Endothelial cell (in vitro differentiated cells): ENCODE data around the gene ASB2. TPM values are rescaled to one million over a fixed set of nuclear protein-coding genes. Genes with fewer than 3 reads are reported as not detected.

Source experiments
- DNase-seq: peaks from one replicate; pipeline ENCODE4 v3.0.0; 2021; ENCODE audit warnings: low spot score
- H3K27ac Mint-ChIP-seq: one replicate; pipeline ENCODE4 v1.8.0; 2021; ENCODE audit warnings: mixed read lengths, inconsistent platforms; ENCODE audit not compliant: unreplicated experiment
- H3K27me3 Mint-ChIP-seq: one replicate; pipeline ENCODE4 v1.8.0; 2021; ENCODE audit warnings: mild to moderate bottlenecking, moderate library complexity, mixed read lengths, inconsistent platforms; ENCODE audit not compliant: unreplicated experiment
- H3K36me3 Mint-ChIP-seq: one replicate; pipeline ENCODE4 v1.8.0; 2021; ENCODE audit warnings: mild to moderate bottlenecking, low read depth, mixed read lengths, inconsistent platforms; ENCODE audit not compliant: unreplicated experiment
- H3K4me1 Mint-ChIP-seq: one replicate; pipeline ENCODE4 v1.8.0; 2021; ENCODE audit warnings: mild to moderate bottlenecking, mixed read lengths, inconsistent platforms; ENCODE audit not compliant: unreplicated experiment
- H3K4me3 Mint-ChIP-seq: one replicate; pipeline ENCODE4 v1.8.0; 2021; ENCODE audit warnings: mild to moderate bottlenecking, mixed read lengths, inconsistent platforms; ENCODE audit not compliant: unreplicated experiment
- H3K9me3 Mint-ChIP-seq: one replicate; pipeline ENCODE4 v1.8.0; 2021; ENCODE audit warnings: mixed read lengths, inconsistent platforms; ENCODE audit not compliant: unreplicated experiment
- total RNA-seq: library from RNA; stranded (reverse); fragmentation: NEBNext Ultra II Directional; extraction: Animal tissue kit (Norgen Biotek cat#: 25700); gene quantifications from one replicate; pipeline ENCODE4 v1.2.1, GENCODE V29; 2021; ENCODE audit not compliant: unreplicated experiment
- TF ChIP-seq, protein P1 (sequence below): fragments of 200-600 bp; sonication (generic); IDR thresholded peaks from one replicate; pipeline ENCODE4 v1.5.0; 2021; ENCODE audit warnings: antibody characterized with exemption; ENCODE audit not compliant: unreplicated experiment

The ASB2 gene
- total RNA-seq, 1 donor from 2014 or later = not detected

DNA sequence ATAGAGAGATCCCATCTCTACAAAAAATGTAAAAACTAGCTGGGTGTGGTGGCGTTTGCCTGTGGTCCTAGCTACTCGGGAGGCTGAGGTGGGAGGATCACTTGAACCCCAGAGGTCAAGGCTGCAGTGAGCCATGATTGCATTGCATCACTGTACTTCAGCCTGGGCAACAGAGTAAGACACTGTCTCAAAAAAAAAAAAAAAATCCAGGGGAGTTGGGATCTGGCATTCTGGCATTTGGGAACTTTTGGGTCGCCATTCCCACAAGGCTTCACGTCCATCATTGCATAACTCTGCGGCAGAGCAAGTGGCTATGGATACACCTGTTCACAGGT is 83.9 kb downstream of the ASB2 start:
- DNase-seq = no peak
- peaks cover 3% of the 10 kb centered on the region for H3K27me3 Mint-ChIP-seq

DNA sequence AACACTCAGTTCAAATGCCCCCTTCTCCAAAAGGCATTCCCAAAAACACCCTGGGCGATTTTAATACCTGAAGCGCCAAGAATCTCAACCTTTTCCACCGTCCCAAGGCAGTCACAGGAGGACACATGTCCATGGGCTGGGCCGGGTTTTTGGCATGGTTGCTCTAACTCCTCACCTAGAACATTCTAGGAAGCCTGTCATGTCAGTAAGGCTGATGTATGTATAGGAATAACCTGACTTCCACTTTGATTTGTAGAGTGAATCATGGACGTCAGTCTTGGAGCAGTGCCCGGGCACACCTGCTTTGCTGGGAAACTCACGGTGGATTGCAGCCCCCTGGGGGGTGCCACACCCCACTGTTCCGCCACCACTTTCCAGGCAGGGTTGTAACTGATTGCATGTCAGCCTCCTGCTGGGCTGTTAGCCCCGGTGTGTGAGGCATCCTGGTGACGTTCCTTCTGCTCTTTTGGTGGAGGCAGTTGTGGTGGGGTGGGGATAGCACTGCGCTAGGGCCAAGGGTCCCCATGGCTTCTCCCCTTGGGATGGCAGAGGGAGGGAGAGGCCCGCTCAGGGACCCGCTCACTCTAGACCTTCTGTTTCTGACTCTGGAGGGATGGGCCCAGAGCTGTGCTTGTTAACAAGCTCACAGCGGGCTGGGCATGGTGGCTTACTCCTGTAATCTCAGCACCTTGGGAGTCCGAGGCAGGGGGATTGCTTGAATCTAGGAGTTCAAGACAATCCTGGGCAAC is 84.4 kb downstream of the ASB2 start:
- Mint-ChIP-seq H3K27ac (no peak overlapping the region), H3K27me3 (peaks cover 3% of the 10 kb centered on the region), H3K4me1 (no peaks in the 10 kb centered on the region), H3K36me3 (no peaks in the 10 kb centered on the region), H3K9me3 (no peaks in the 10 kb centered on the region), H3K4me3 (no peak overlapping the region)
- DNase-seq = no peak
- TF ChIP-seq, protein P1, sequence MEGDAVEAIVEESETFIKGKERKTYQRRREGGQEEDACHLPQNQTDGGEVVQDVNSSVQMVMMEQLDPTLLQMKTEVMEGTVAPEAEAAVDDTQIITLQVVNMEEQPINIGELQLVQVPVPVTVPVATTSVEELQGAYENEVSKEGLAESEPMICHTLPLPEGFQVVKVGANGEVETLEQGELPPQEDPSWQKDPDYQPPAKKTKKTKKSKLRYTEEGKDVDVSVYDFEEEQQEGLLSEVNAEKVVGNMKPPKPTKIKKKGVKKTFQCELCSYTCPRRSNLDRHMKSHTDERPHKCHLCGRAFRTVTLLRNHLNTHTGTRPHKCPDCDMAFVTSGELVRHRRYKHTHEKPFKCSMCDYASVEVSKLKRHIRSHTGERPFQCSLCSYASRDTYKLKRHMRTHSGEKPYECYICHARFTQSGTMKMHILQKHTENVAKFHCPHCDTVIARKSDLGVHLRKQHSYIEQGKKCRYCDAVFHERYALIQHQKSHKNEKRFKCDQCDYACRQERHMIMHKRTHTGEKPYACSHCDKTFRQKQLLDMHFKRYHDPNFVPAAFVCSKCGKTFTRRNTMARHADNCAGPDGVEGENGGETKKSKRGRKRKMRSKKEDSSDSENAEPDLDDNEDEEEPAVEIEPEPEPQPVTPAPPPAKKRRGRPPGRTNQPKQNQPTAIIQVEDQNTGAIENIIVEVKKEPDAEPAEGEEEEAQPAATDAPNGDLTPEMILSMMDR = no peak

More for the DNA sequence above, 83.9 kb downstream of the ASB2 start:
- H3K4me3 Mint-ChIP-seq = no peak overlapping the region
- no peaks in the 10 kb centered on the region for H3K36me3 Mint-ChIP-seq
- no peaks in the 10 kb centered on the region for H3K4me1 Mint-ChIP-seq
- TF ChIP-seq, protein P1 = no peak
- H3K27ac Mint-ChIP-seq = no peak overlapping the region
- H3K9me3 Mint-ChIP-seq = no peaks in the 10 kb centered on the region

GRCh38 chr14:93889739-93890483 is 86.5 kb downstream of the ASB2 start:
- H3K4me1 Mint-ChIP-seq = no peaks in the 10 kb centered on the region
- TF ChIP-seq, protein P1 = no peak
- H3K27ac Mint-ChIP-seq = no peak overlapping the region
- no peaks in the 10 kb centered on the region for H3K36me3 Mint-ChIP-seq
- no peak overlapping the region for H3K4me3 Mint-ChIP-seq
- DNase-seq = no peak
- H3K27me3 Mint-ChIP-seq = peaks cover 3% of the 10 kb centered on the region
- H3K9me3 Mint-ChIP-seq = no peaks in the 10 kb centered on the region

- TF ChIP-seq, protein P1 = no peak
- Mint-ChIP-seq H3K27ac (no peak overlapping the region), H3K36me3 (no peaks in the 10 kb centered on the region), H3K4me3 (no peak overlapping the region), H3K9me3 (no peaks in the 10 kb centered on the region), H3K27me3 (peaks cover 3% of the 10 kb centered on the region), H3K4me1 (no peaks in the 10 kb centered on the region)
- no peak for DNase-seq
Measured at GRCh38 chr14:93888995-93889394, 87.4 kb downstream of the ASB2 start.

GRCh38 chr14:93884950-93885349 is 91.4 kb downstream of the ASB2 start:
- H3K36me3 Mint-ChIP-seq = no peaks in the 10 kb centered on the region
- no peaks in the 10 kb centered on the region for H3K9me3 Mint-ChIP-seq
- no peak overlapping the region for H3K4me3 Mint-ChIP-seq
- no peak for DNase-seq
- TF ChIP-seq, protein P1 = no peak
- H3K27me3 Mint-ChIP-seq = peaks cover 3% of the 10 kb centered on the region
- H3K27ac Mint-ChIP-seq = no peak overlapping the region
- no peaks in the 10 kb centered on the region for H3K4me1 Mint-ChIP-seq
